ENCODE measurements around the gene BCL2L12.

- TF ChIP-seq CTCF (IDR thresholded peaks at IDR 0.05) (no peak), POLR2A (IDR thresholded peaks at IDR 0.05) (no peak)
Measured at GRCh38 chr19:49643466-49643865, 22.3 kb upstream of the BCL2L12 start.

All from ovary (tissue), 3 donors.